GM12864 (cell line): ENCODE results near the gene LY6G6F.

Experiments
- DNase-seq: peaks from one replicate; pipeline ENCODE4 v3.0.0-alpha.2; 2011; ENCODE audit warnings: low read depth
- H3K4me3 ChIP-seq: 2 replicates; pipeline ENCODE4 v1.5.1; 2011; ENCODE audit warnings: mild to moderate bottlenecking, low read depth, low read length, control low read depth
- CTCF ChIP-seq: IDR thresholded peaks from 2 replicates; pipeline ENCODE4 v1.5.1; 2011; ENCODE audit warnings: low read depth, mild to moderate bottlenecking, moderate library complexity, low read length, control low read depth, inconsistent platforms; ENCODE audit errors: missing control alignments

LY6G6F gene

GRCh38 chr6:31706599-31706998, at the start of gene LY6G6F:
TSS of gene LY6G6F (plus strand) at chr6:31706866. CDS start at chr6:31706907, 41 bp downstream.
- DNase-seq: no peak
- H3K4me3 ChIP-seq: no peak within 1 kb of the TSS

GRCh38 chr6:31657406-31658157, 49.1 kb upstream of the LY6G6F start:
- H3K4me3 ChIP-seq: no peak overlapping the region
- no peak for TF ChIP-seq CTCF
- no peak for DNase-seq

More at GRCh38 chr6:31706599-31706998, at the start of gene LY6G6F:
- no peak for TF ChIP-seq CTCF

- no peak for TF ChIP-seq CTCF
Measured at GRCh38 chr6:31658158-31658688, 48.4 kb upstream of the LY6G6F start.

GRCh38 chr6:31658983-31659648, 47.5 kb upstream of the LY6G6F start:
- H3K4me3 ChIP-seq: peak overlapping the region; percentile 92
- DNase-seq: no peak
- no peak for TF ChIP-seq CTCF

More at GRCh38 chr6:31658158-31658688, 48.4 kb upstream of the LY6G6F start:
- H3K4me3 ChIP-seq: peak overlapping the region; percentile 92
- DNase-seq: no peak

- no peak for TF ChIP-seq CTCF
- H3K4me3 ChIP-seq: peak overlapping the region; percentile 92
- DNase-seq: no peak
Measured at GRCh38 chr6:31659649-31660380, 46.9 kb upstream of the LY6G6F start.

- DNase-seq: no peak
- no peak for TF ChIP-seq CTCF
- H3K4me3 ChIP-seq: peak within 1 kb of the TSS; percentile 92
Measured at GRCh38 chr6:31660381-31661261, 46.0 kb upstream of the LY6G6F start, which contains the start of gene C6orf47. TSS of gene C6orf47 (minus strand) at chr6:31660778. CDS start at chr6:31659947, 831 bp downstream.
